H9 (cell line): ENCODE measurements around the gene ASTN2. TPM values are rescaled to one million over a fixed set of nuclear protein-coding genes. Genes with fewer than 3 reads are reported as not detected.

ENCODE experiments used
- DNase-seq: peaks from one replicate; pipeline ENCODE4 v3.0.0-alpha.2; 2017
- H2AFZ ChIP-seq: one replicate; pipeline ENCODE4 v1.6.1; 2013; ENCODE audit warnings: mild to moderate bottlenecking, low read length, control low read depth, moderate library complexity
- H2AK5ac ChIP-seq: 2 replicates; pipeline ENCODE4 v1.6.1; 2013; ENCODE audit warnings: low read length, control low read depth, mixed read lengths; ENCODE audit not compliant: insufficient read length
- H2BK120ac ChIP-seq: one replicate; pipeline ENCODE4 v1.6.1; 2013; ENCODE audit warnings: low read depth, mild to moderate bottlenecking, low read length, control low read depth, inconsistent platforms; ENCODE audit not compliant: poor library complexity, severe bottlenecking
- H2BK12ac ChIP-seq: 2 replicates; pipeline ENCODE4 v1.6.1; 2013; ENCODE audit warnings: low read length, control low read depth, mixed read lengths, low read depth; ENCODE audit not compliant: insufficient read length
- H2BK15ac ChIP-seq: 2 replicates; pipeline ENCODE4 v1.6.1; 2013; ENCODE audit warnings: low read depth, low read length, control low read depth
- H2BK20ac ChIP-seq: one replicate; pipeline ENCODE4 v1.6.1; 2013; ENCODE audit warnings: low read depth, mild to moderate bottlenecking, low read length, control low read depth, inconsistent platforms; ENCODE audit not compliant: poor library complexity, severe bottlenecking
- H2BK5ac ChIP-seq: 2 replicates; pipeline ENCODE4 v1.6.1; 2013; ENCODE audit warnings: low read length, control low read depth, mixed read lengths; ENCODE audit not compliant: insufficient read length
- H3K14ac ChIP-seq: 2 replicates; pipeline ENCODE4 v1.6.1; 2013; ENCODE audit warnings: low read length, control low read depth; ENCODE audit not compliant: insufficient read depth
- H3K18ac ChIP-seq: 2 replicates; pipeline ENCODE4 v1.6.1; 2013; ENCODE audit warnings: low read depth, mild to moderate bottlenecking, mixed read lengths, low read length, control low read depth; ENCODE audit not compliant: insufficient read length
- H3K23ac ChIP-seq: 2 replicates; pipeline ENCODE4 v1.6.1; 2013; ENCODE audit warnings: low read length, control low read depth, mixed read lengths, low read depth; ENCODE audit not compliant: insufficient read length
- H3K23me2 ChIP-seq: 2 replicates; pipeline ENCODE4 v1.6.1; 2013; ENCODE audit warnings: low read depth, mild to moderate bottlenecking, mixed read lengths, low read length, control low read depth; ENCODE audit not compliant: insufficient read length, poor library complexity, severe bottlenecking
- H3K27ac ChIP-seq: 2 replicates; pipeline ENCODE4 v1.5.1; 2013; ENCODE audit warnings: low read length, control low read depth, mixed read lengths, low read depth; ENCODE audit not compliant: insufficient read length
- H3K27me3 ChIP-seq: 2 replicates; pipeline ENCODE4 v1.6.1; 2013; ENCODE audit warnings: low read length, control low read depth, inconsistent platforms; ENCODE audit not compliant: insufficient read depth
- H3K4ac ChIP-seq: 2 replicates; pipeline ENCODE4 v1.6.1; 2013; ENCODE audit warnings: low read depth, mild to moderate bottlenecking, control low read depth, inconsistent platforms, low read length, moderate library complexity
- H3K4me1 ChIP-seq: 2 replicates; pipeline ENCODE4 v1.6.1; 2013; ENCODE audit warnings: low read length, control low read depth, inconsistent platforms; ENCODE audit not compliant: insufficient read depth
- H3K4me2 ChIP-seq: 2 replicates; pipeline ENCODE4 v1.6.1; 2013; ENCODE audit warnings: low read length, control low read depth, mixed read lengths; ENCODE audit not compliant: insufficient read length, insufficient read depth
- H3K56ac ChIP-seq: 2 replicates; pipeline ENCODE4 v1.6.1; 2013; ENCODE audit warnings: low read depth, mild to moderate bottlenecking, mixed read lengths, low read length, control low read depth; ENCODE audit not compliant: insufficient read length
- H3K79me1 ChIP-seq: 2 replicates; pipeline ENCODE4 v1.6.1; 2013; ENCODE audit warnings: low read depth, mild to moderate bottlenecking, moderate library complexity, low read length, control low read depth, inconsistent platforms; ENCODE audit not compliant: insufficient read depth, poor library complexity, severe bottlenecking
- H3K79me2 ChIP-seq: 2 replicates; pipeline ENCODE4 v1.6.1; 2013; ENCODE audit warnings: low read length, control low read depth, inconsistent platforms; ENCODE audit not compliant: insufficient read depth
- H3K9ac ChIP-seq: 2 replicates; pipeline ENCODE4 v1.6.1; 2013; ENCODE audit warnings: low read length, control low read depth, mixed read lengths; ENCODE audit not compliant: insufficient read length; ENCODE audit errors: extremely low read depth
- H3K9me3 ChIP-seq: one replicate; pipeline ENCODE4 v1.6.1; 2013; ENCODE audit warnings: low read depth, low read length, inconsistent platforms; ENCODE audit not compliant: control insufficient read depth
- H3T11ph ChIP-seq: one replicate; pipeline ENCODE4 v1.6.1; 2013; ENCODE audit warnings: mild to moderate bottlenecking, low read length, control low read depth, inconsistent platforms
- H4K20me1 ChIP-seq: one replicate; pipeline ENCODE4 v1.6.1; 2013; ENCODE audit not compliant: control insufficient read depth, insufficient read length, insufficient read depth
- H4K5ac ChIP-seq: 2 replicates; pipeline ENCODE4 v1.6.1; 2013; ENCODE audit warnings: low read depth, mild to moderate bottlenecking, mixed read lengths, low read length, control low read depth; ENCODE audit not compliant: insufficient read length
- H4K8ac ChIP-seq: replicated peaks from 2 replicates; pipeline ENCODE4 v1.6.1; 2013; ENCODE audit warnings: low read length, control low read depth, mixed read lengths, low read depth; ENCODE audit not compliant: insufficient read length
- H4K91ac ChIP-seq: 2 replicates; pipeline ENCODE4 v1.6.1; 2013; ENCODE audit warnings: low read depth, mild to moderate bottlenecking, moderate library complexity, mixed read lengths, low read length, control low read depth; ENCODE audit not compliant: insufficient read length
- H3K27ac Mint-ChIP-seq, 3 experiments: 2 replicates in 2 of 3; 3 replicates in 1 of 3; pipeline ENCODE4 v1.8.0; 2020 to 2021; ENCODE audit warnings: mixed read lengths in 3 of 3, mild to moderate bottlenecking in 1 of 3, moderate library complexity in 1 of 3
- H3K27me3 Mint-ChIP-seq: 2 replicates; pipeline ENCODE4 v1.8.0; 2021; ENCODE audit warnings: low read depth, mild to moderate bottlenecking, moderate library complexity, mixed read lengths
- H3K36me3 Mint-ChIP-seq, 3 experiments: 2 replicates in 2 of 3; 3 replicates in 1 of 3; pipeline ENCODE4 v1.8.0; 2020 to 2021; ENCODE audit warnings: low read depth in 3 of 3, mixed read lengths in 3 of 3; ENCODE audit not compliant: insufficient read depth in 1 of 3
- H3K4me1 Mint-ChIP-seq, 2 experiments: 2 replicates each; pipeline ENCODE4 v1.8.0; 2020; ENCODE audit warnings: mixed read lengths in 2 of 2
- H3K4me3 Mint-ChIP-seq, 2 experiments: 2 replicates in 1 of 2; 3 replicates in 1 of 2; pipeline ENCODE4 v1.8.0; 2020 to 2021; ENCODE audit warnings: mild to moderate bottlenecking in 2 of 2, mixed read lengths in 2 of 2, moderate library complexity in 1 of 2
- H3K9me3 Mint-ChIP-seq, 2 experiments: 2 replicates in 1 of 2; 3 replicates in 1 of 2; pipeline ENCODE4 v1.8.0; 2020; ENCODE audit warnings: mild to moderate bottlenecking in 2 of 2, mixed read lengths in 2 of 2, moderate library complexity in 1 of 2
- CTCF ChIP-seq: fragments of 200-600 bp; sonication (generic); conservative IDR thresholded peaks from 3 replicates; pipeline ENCODE4 v1.8.0; 2021; ENCODE audit warnings: antibody characterized with exemption, mild to moderate bottlenecking
- WGBS: extraction: QIAGEN DNeasy Blood & Tissue Kit; methylation state at CpG from one replicate; pipeline ENCODE4 v1.1.7; 2013; ENCODE audit warnings: missing lambda C conversion rate, low lambda C conversion rate, mixed read lengths; ENCODE audit not compliant: insufficient read length; ENCODE audit errors: extremely low coverage; 5-methylcytosine and 5-hydroxymethylcytosine counted together
- total RNA-seq: library from RNA; stranded (reverse); gene quantifications from 2 replicates; pipeline ENCODE4 v1.2.1, GENCODE V29; 2021

ASTN2 gene
- total RNA-seq, 1 experiment from 2014 or later, result 9.7 TPM

GRCh38 chr9:116877072-116877471 lies 537.8 kb downstream of the ASTN2 start:
- no peak overlapping the region for H3K56ac ChIP-seq
- no peak overlapping the region for H3K4me2 ChIP-seq
- no peak overlapping the region for H3K23ac ChIP-seq
- H2BK120ac ChIP-seq, result no peak overlapping the region
- no peak overlapping the region for H3T11ph ChIP-seq
- H2BK5ac ChIP-seq, result no peak overlapping the region
- H3K79me1 ChIP-seq, result no peaks in the 10 kb centered on the region
- no peak overlapping the region for H3K27ac ChIP-seq
- H3K4me1 ChIP-seq, result no peaks in the 10 kb centered on the region
- H3K14ac ChIP-seq, result no peak overlapping the region
- no peak overlapping the region for H3K4ac ChIP-seq
- peaks cover 23% of the 10 kb centered on the region in 2 experiments for H3K9me3 Mint-ChIP-seq
- H3K27ac Mint-ChIP-seq, result no peak overlapping the region
- no peak overlapping the region for H4K5ac ChIP-seq
- H3K18ac ChIP-seq, result no peak overlapping the region
- no peak overlapping the region for H2BK12ac ChIP-seq
- no peak overlapping the region for H2BK15ac ChIP-seq
- no peaks in the 10 kb centered on the region for H3K23me2 ChIP-seq
- H2AFZ ChIP-seq, result no peak overlapping the region
- H3K9ac ChIP-seq, result no peak overlapping the region
- no peak overlapping the region for H4K8ac ChIP-seq
- no peak overlapping the region for H3K4me3 Mint-ChIP-seq
- no CpG with 5 or more reads among the region's 3 CpGs for WGBS
- H3K27me3 Mint-ChIP-seq, result no peaks in the 10 kb centered on the region
- no peak for DNase-seq
- H3K4me1 Mint-ChIP-seq, result no peaks in the 10 kb centered on the region; a peak in 1 of 4 replicates
- no peaks in the 10 kb centered on the region for H3K27me3 ChIP-seq
- H3K79me2 ChIP-seq, result no peaks in the 10 kb centered on the region
- no peak overlapping the region for H2BK20ac ChIP-seq
- H3K36me3 Mint-ChIP-seq, result peaks cover 5 to 14% (median 12%) of the 10 kb centered on the region in 3 experiments
- no peak overlapping the region for H2AK5ac ChIP-seq
- no peak for TF ChIP-seq CTCF
- H4K91ac ChIP-seq, result no peak overlapping the region
- H4K20me1 ChIP-seq, result no peaks in the 10 kb centered on the region
- no peaks in the 10 kb centered on the region for H3K9me3 ChIP-seq
